ENCODE measurements around the gene RNASEL.

DNA sequence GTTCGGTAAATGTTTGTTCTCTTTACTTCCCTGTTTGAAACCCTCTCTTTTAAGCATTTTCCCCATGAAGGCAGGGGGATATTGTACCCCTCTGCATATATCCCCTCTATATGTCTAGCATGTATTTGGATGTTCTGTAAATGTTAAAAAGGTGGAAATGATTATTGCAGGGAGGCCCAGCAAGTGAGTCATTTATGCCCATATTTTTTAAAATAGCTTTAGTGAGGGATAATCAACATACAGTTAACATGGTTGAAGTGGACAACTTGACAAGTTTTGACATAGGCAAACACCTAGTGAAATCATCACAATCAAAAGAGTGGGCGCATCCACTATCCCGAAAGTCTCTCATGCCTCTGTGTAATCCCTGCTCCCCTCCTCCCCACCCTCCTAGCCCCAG is 36.0 kb upstream of the RNASEL start:
- TF ChIP-seq, protein P1, sequence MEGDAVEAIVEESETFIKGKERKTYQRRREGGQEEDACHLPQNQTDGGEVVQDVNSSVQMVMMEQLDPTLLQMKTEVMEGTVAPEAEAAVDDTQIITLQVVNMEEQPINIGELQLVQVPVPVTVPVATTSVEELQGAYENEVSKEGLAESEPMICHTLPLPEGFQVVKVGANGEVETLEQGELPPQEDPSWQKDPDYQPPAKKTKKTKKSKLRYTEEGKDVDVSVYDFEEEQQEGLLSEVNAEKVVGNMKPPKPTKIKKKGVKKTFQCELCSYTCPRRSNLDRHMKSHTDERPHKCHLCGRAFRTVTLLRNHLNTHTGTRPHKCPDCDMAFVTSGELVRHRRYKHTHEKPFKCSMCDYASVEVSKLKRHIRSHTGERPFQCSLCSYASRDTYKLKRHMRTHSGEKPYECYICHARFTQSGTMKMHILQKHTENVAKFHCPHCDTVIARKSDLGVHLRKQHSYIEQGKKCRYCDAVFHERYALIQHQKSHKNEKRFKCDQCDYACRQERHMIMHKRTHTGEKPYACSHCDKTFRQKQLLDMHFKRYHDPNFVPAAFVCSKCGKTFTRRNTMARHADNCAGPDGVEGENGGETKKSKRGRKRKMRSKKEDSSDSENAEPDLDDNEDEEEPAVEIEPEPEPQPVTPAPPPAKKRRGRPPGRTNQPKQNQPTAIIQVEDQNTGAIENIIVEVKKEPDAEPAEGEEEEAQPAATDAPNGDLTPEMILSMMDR (IDR thresholded peaks at IDR 0.05): no peak
- TF ChIP-seq ZFX (IDR thresholded peaks at IDR 0.05; ENCODE audit: borderline replicate concordance): no peak

Data from 22Rv1 (cell line).